ENCODE data around the gene CDR2. TPM values are rescaled to one million over a fixed set of nuclear protein-coding genes. Genes with fewer than 3 reads are reported as not detected.

The CDR2 gene
- total and polyA plus RNA-seq, 2 of the 13 experiments (the other 11 are each of a cell fraction or from before 2014, with no cell fraction given): 59.0 to 78.9 TPM

- TF ChIP-seq MED8 (CRISPR knock-in tag; IDR thresholded peaks at IDR 0.05; ENCODE audit: insufficient replicate concordance) (no peak), ZNF264 (CRISPR knock-in tag; IDR thresholded peaks at IDR 0.05) (no peak), SATB2 (CRISPR knock-in tag; IDR thresholded peaks at IDR 0.05) (no peak), ZNF639 (CRISPR knock-in tag; conservative IDR thresholded peaks at IDR 0.05) (no peak), ZFP41 (CRISPR knock-in tag; IDR thresholded peaks at IDR 0.05; ENCODE audit: borderline replicate concordance) (no peak), SOX6 (IDR thresholded peaks at IDR 0.05) (no peak), SOX6 (CRISPR knock-in tag; IDR thresholded peaks at IDR 0.05) (no peak), ZNF552 (CRISPR knock-in tag; IDR thresholded peaks at IDR 0.05; ENCODE audit: borderline replicate concordance) (no peak), FIP1L1 (IDR thresholded peaks at IDR 0.05; ENCODE audit: borderline replicate concordance, insufficient read depth, low read depth, low read length) (no peak), ZNF501 (CRISPR knock-in tag; IDR thresholded peaks at IDR 0.05) (peak; percentile 67; the same call in 1 of the 2 replicates), CBX5 (CRISPR knock-in tag; IDR thresholded peaks at IDR 0.05; ENCODE audit: borderline replicate concordance) (0 out of 2 replicates have a peak, but pooled peaks have one; percentile 19), ZBTB39 (CRISPR knock-in tag; IDR thresholded peaks at IDR 0.05) (no peak), PAX8 (CRISPR knock-in tag; IDR thresholded peaks at IDR 0.05; ENCODE audit: borderline replicate concordance) (no peak), KLF13 (CRISPR knock-in tag; IDR thresholded peaks at IDR 0.05) (no peak)
- TF ChIP-seq, protein P1, sequence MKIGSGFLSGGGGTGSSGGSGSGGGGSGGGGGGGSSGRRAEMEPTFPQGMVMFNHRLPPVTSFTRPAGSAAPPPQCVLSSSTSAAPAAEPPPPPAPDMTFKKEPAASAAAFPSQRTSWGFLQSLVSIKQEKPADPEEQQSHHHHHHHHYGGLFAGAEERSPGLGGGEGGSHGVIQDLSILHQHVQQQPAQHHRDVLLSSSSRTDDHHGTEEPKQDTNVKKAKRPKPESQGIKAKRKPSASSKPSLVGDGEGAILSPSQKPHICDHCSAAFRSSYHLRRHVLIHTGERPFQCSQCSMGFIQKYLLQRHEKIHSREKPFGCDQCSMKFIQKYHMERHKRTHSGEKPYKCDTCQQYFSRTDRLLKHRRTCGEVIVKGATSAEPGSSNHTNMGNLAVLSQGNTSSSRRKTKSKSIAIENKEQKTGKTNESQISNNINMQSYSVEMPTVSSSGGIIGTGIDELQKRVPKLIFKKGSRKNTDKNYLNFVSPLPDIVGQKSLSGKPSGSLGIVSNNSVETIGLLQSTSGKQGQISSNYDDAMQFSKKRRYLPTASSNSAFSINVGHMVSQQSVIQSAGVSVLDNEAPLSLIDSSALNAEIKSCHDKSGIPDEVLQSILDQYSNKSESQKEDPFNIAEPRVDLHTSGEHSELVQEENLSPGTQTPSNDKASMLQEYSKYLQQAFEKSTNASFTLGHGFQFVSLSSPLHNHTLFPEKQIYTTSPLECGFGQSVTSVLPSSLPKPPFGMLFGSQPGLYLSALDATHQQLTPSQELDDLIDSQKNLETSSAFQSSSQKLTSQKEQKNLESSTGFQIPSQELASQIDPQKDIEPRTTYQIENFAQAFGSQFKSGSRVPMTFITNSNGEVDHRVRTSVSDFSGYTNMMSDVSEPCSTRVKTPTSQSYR (CRISPR knock-in tag; IDR thresholded peaks at IDR 0.05; ENCODE audit: borderline replicate concordance): no peak
- TF ChIP-seq, protein P2, sequence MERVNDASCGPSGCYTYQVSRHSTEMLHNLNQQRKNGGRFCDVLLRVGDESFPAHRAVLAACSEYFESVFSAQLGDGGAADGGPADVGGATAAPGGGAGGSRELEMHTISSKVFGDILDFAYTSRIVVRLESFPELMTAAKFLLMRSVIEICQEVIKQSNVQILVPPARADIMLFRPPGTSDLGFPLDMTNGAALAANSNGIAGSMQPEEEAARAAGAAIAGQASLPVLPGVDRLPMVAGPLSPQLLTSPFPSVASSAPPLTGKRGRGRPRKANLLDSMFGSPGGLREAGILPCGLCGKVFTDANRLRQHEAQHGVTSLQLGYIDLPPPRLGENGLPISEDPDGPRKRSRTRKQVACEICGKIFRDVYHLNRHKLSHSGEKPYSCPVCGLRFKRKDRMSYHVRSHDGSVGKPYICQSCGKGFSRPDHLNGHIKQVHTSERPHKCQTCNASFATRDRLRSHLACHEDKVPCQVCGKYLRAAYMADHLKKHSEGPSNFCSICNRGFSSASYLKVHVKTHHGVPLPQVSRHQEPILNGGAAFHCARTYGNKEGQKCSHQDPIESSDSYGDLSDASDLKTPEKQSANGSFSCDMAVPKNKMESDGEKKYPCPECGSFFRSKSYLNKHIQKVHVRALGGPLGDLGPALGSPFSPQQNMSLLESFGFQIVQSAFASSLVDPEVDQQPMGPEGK (CRISPR knock-in tag; IDR thresholded peaks at IDR 0.05): 0 out of 2 replicates have a peak, but pooled peaks have one; percentile 11
Measured at GRCh38 chr16:22321340-22322001, 52.9 kb downstream of the CDR2 start (continued).

Data from HepG2 (cell line).